ENCODE data around the gene ENTPD7. TPM values are rescaled to one million over a fixed set of nuclear protein-coding genes. Genes with fewer than 3 reads are reported as not detected.
"Not testable (repeated sequence)": the region's sequence is repeated elsewhere in the genome, so short reads cannot be mapped to it uniquely, and the experiment has no call there.

ENTPD7 gene
- total and polyA plus RNA-seq, 2 of the 8 experiments (the other 6 are each of a cell fraction or from before 2014, with no cell fraction given) = 5.0 to 15.6 TPM

- peak; percentile 83 for TF ChIP-seq SRF (IDR thresholded peaks at IDR 0.05; ENCODE audit: low read depth, low read length)
- H3K79me2 ChIP-seq (ENCODE audit: control insufficient read depth in 1 of 2, insufficient read depth in 2 of 2, low read length in 2 of 2); H2BK120ac ChIP-seq (replicated peaks; ENCODE audit: low read depth, low read length); H2BK12ac ChIP-seq (ENCODE audit: low read depth, low read length); H3K23ac ChIP-seq (ENCODE audit: insufficient read length); H3K79me1 ChIP-seq (ENCODE audit: low read depth, low read length); H4K8ac ChIP-seq (ENCODE audit: extremely low read depth, insufficient read depth, low read length); H3K4me3 ChIP-seq (ENCODE audit: extremely low read depth in 1 of 4, insufficient read depth in 2 of 4, low read depth in 3 of 4, low read length in 4 of 4); H3K56ac ChIP-seq (replicated peaks; ENCODE audit: insufficient read length, low read depth, low read length); H2BK20ac ChIP-seq (ENCODE audit: low read length); POLR2A ChIA-PET (ENCODE audit: partially characterized antibody); H2BK15ac ChIP-seq (ENCODE audit: low read length); H2BK5ac ChIP-seq (ENCODE audit: low read depth, low read length); H4K91ac ChIP-seq (replicated peaks; ENCODE audit: insufficient read length, low read length); H3K18ac ChIP-seq (ENCODE audit: extremely low read depth, low read length); H3K27ac ChIP-seq (ENCODE audit: low read depth, low read length); H2AK5ac ChIP-seq (ENCODE audit: low read depth, low read length); FAIRE-seq; H3K9me3 ChIP-seq (ENCODE audit: insufficient read depth in 2 of 2, low read depth in 1 of 2, low read length in 1 of 2); H3K4ac ChIP-seq (replicated peaks; ENCODE audit: insufficient read length, low read depth, low read length); H2AFZ ChIP-seq (ENCODE audit: low read length); H4K20me1 ChIP-seq (replicated peaks in 1 of 2; ENCODE audit: control insufficient read depth in 1 of 2, insufficient read depth in 2 of 2, low read length in 2 of 2); H3K23me2 ChIP-seq (ENCODE audit: low read depth, low read length); H3K27me3 ChIP-seq (replicated peaks in 1 of 4; ENCODE audit: control insufficient read depth in 3 of 4, extremely low read depth in 1 of 4, insufficient read depth in 3 of 4, low read length in 3 of 4); H3K14ac ChIP-seq (ENCODE audit: insufficient read length); H3K36me3 ChIP-seq (ENCODE audit: control insufficient read depth in 2 of 4, insufficient read depth in 4 of 4, low read length in 3 of 4); H3K4me1 ChIP-seq (replicated peaks in 1 of 4; ENCODE audit: control insufficient read depth in 3 of 4, insufficient read depth in 4 of 4, low read length in 3 of 4); DNase-seq (ENCODE audit: low read depth in 1 of 2, low spot score in 2 of 2); H3K9ac ChIP-seq (replicated peaks in 1 of 4; ENCODE audit: extremely low read depth in 1 of 4, low read depth in 3 of 4, low read length in 3 of 4); CTCF ChIA-PET (ENCODE audit: partially characterized antibody); H3K4me2 ChIP-seq (ENCODE audit: insufficient read depth in 1 of 2, low read depth in 2 of 2, low read length in 2 of 2); H4K5ac ChIP-seq (ENCODE audit: insufficient read length, low read depth, low read length): not testable (repeated sequence)
- 33% methylated on average over 2 of the region's 3 CpGs; no CpG with 5 or more reads in 1 of the 2 experiments for WGBS, 2 experiments (ENCODE audit: extremely low coverage in 1 of 2, insufficient coverage in 1 of 2, insufficient read length in 1 of 2, insufficient replicate concordance in 2 of 2, low coverage in 1 of 2, low lambda C conversion rate in 2 of 2, missing lambda C conversion rate in 1 of 2)
Measured at GRCh38 chr10:99625124-99625523, 34.2 kb upstream of the ENTPD7 start.
